Measurements from ENCODE around the gene TNNI3K.
A peak's percentile ranks its signal among the peaks of the same experiment; 100 is the strongest.

TNNI3K gene

DNA sequence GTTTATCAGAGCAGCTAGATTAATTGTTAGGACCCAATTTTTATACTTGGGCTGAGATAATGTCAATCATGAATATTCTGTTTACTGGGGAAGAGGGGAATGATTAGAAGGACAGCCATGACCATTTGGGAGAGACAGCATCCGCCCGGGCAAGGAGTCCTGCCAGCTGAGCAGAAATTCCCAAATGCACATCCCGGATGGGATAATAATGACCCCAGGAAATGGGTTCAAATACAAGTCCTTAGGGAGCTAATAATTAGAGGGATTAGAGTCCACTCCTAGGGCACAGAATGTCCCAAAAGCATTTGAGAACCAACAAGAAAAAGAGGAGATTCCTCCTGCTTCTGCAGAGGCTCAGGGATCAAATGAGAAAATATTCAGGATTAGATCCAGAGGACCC, 161.3 kb downstream of the TNNI3K start:
- no peak for DNase-seq

DNA sequence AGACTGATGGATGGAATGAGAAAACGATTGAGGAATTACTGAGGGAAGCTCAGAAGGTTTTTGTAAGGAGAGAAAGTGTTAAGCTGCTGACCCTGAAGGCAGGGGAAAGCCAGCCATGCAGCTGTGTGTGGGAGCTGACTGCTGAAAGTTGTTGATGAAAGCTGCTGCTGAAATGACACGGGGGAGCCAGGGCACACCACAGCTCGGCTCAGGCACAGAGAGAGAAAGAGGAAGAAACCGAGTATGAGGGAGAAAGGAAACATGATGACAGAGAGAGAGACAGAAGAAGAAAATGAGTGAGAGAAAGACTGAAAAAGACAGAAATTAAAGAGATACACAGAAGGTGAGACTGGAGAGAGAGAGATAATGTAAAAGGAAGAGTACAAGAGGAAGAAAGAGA, 161.7 kb downstream of the TNNI3K start:
- DNase-seq, result no peak

DNA sequence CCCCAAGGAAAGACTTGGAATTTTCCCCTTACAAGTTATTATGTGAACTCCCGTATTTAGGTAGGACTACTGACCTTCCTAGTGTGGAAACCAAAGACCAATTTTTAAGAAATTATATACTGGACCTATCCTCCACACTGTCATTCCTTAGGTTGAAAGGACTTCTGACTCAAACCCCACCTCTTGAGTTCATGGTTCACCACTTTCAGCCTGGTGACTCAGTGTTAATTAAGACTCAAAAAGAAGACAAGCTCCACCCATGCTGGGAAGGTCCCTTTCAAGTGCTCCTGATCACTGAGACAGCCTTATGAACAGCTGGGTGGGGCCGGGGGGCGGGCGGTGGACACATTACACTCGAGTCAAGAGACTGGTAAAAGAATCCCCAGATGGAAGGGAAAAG, 164.1 kb downstream of the TNNI3K start:
- DNase-seq, result no peak

DNA sequence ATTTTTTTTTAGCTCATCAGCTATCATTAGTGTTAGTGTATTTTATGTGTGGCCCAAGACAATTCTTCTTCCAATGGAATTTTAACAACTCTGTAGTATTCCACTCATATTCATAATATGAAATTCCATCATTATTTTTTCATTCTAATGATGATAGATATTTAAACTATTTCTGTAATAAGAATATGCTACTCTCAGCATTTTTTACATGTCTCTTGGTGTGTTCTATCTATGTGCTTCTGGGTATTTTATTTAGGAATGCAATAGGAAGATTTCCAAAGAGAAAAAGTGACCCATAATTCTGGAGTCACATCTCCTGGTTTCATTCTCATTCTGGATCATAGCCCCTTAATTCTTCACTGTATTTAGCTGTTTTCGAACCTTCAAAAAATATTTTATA, 167.7 kb downstream of the TNNI3K start:
- DNase-seq, result no peak

DNA sequence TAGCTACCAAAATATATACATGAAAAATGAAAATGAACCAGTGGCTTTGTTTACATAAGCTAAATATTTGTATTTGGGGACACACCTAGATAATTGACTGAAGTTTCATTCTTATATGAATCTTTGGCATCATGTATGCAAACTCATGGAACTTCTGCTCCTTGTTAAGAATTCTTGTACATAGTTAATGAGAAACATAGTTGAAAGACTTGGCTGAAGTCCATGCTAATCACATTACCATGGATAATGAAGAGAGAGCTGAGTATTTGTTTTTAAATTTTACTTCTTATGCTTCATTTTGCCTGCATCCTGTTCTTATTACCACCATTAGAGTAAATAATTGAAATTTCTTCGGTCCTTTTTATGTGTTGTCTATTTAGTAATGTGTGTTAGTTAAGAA, 168.4 kb downstream of the TNNI3K start:
- no peak for DNase-seq

DNA sequence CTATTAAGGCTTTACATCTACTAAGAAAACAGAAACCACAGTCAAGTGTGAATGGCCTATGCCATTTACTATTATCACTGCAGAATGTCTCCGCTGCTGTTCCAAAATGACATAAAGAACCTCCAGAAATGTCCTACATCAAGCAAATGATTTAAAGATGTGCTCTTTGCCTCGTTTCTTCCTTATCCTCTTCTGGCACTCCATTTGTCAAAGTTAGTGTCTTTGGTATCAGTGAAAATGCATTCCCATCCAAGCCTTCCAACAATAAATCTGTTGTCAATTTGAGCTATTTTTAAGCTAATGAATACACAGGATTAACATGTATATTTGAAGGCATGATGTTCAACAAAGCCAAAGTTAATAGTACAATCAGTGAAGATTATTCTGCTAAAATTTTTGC, 171.6 kb downstream of the TNNI3K start:
- DNase-seq, result no peak

DNA sequence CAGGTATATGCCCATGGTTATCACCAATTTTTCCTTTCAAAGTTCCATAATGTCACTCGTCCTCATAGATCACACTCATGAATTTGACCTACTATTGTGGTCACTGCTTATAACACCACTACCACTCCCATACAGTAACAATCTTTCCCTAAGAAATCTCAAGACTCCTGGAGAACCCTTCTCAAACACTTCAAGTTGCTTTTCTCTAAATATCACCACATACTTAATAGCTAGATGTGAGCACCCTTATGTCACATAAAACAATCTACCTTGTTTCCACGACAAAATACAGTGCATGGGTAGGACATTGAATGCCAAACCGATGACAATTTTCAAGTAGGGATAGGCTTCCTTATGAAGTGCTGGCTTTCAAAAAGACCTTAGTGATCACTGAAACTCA, 172.7 kb downstream of the TNNI3K start:
- DNase-seq, result no peak

DNA sequence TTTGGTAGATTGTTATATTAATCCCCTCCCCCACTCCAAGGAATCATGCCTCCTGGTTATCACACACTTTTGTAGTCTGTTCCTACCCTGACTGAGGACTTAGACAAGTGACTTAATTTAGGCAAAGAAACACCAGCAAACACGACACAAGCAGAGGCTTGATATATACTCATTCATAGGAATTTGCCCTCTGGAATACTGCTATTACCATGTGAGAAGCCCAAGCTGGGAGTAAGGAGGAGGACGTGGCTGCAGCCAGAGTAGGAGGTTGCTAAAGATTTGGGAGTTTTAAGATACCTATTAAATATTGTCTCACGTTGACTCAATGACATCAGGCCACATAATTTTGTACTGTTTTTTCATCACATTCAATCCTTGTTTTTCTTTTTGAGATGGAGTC, 177.1 kb downstream of the TNNI3K start:
- no peak for DNase-seq

DNA sequence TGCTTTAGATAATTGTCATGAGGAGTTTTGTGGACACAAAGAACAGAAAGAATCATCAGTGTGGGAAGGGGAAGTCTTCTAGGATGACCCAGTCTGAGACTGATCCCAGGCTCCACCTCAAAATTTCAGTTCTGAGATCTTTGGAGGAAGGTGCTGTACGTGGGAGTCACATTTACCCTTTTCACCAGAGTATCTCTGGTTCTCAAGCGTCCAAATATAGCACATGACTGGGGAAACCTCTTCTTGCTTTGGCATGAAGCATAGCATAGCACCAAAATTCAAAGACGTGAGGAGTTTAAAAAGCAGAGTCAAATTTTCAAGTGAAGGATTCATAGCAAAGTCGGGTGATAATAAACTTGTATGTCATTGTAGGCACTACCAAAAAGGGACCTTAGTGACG, 180.7 kb downstream of the TNNI3K start:
- DNase-seq, result no peak

DNA sequence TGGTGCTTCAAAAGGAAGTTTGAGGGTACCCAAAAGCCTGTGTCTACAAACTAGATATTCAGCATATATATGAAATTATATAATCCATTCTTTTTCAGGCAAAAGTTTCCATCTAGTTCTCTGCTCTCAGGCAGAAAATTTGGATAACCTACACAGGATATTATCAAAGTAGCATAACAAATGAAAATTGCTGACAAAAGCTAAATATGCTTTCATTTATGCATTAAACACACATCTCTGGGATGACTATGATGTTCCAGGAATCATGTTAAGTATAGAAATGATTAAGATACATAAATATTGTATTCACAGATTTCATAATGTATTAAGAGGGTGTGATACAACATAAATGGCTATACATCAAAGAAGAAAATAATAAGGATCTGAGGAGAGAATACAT, 184.4 kb downstream of the TNNI3K start:
- no peak for DNase-seq

DNA sequence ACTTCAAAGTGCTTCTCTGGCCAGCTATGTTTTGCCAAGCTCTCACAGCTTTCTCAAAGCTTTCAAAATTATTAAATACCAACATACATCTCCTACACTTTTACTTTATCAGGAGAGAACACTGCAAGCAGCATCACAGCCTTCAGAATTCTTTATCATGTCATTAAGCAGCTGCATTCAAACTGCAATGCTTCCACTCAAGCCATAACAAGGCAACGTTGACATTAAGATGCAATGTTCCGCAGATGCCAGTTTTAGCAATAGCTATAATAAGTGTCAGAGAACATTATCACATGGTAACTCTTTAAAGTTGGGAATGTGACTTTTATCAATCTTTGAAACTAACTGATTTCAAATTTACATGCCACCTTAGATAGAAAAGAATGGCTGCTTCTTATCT, 185.3 kb downstream of the TNNI3K start:
- no peak for DNase-seq

DNA sequence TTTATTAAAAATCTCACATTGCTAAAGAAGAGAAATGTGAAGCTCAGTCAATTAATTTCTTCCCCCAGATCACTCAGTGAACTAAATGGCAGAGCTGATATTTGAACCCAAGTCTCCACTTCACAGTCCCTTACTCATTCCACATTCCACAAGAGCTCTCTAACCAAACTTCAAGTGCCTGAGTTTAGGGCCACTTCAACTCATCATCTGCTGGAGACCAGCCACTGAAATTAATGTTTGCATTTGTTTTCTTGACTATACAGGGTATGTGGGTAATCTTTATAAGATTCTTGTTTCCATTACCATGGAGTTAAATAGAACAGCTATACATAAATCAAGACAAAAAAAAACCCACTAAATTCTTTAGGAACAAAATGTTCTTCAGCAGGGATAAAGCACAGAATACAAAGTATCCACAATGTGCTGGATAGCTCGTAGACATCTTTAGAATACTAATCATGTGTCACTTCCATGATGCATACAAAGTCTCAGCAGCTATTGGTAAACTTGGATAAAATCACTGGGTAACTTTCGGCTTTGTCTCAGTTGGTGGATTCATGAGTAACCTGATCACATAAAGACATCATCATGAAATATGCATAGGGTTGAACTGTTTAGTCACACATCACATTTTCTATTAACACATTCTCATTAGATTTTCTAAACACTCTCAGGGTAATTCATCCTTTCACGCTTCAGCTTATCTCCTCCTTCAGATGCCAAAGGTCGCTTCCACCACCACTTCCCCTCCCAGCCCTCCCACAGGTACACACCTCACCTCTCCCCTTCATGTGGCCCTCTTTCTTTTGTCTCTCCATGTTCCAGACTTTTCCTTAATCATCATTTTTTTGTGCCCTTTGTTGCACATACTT, 187.5 kb downstream of the TNNI3K start:
- peak in 1 of 2 experiments; percentile 20 for DNase-seq

DNA sequence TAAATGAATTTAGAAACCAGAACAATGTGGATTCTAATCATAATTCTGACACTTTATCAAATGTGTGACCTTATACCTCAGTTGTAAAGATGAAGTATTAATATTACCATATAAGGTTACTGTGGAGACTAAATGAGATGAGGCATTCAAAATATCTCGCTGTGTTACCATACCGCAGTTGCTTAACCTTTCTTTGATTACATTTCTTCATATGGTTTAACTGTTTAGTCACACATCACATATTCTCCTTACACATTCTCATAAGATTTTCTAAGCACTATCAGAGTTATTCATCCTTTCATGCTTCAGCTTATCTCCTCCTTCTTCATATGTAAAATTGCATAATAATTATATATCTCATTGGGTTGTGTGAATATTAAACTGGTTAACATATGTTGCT, 188.3 kb downstream of the TNNI3K start:
- DNase-seq, result peak in 1 of 2 experiments; percentile 0

DNA sequence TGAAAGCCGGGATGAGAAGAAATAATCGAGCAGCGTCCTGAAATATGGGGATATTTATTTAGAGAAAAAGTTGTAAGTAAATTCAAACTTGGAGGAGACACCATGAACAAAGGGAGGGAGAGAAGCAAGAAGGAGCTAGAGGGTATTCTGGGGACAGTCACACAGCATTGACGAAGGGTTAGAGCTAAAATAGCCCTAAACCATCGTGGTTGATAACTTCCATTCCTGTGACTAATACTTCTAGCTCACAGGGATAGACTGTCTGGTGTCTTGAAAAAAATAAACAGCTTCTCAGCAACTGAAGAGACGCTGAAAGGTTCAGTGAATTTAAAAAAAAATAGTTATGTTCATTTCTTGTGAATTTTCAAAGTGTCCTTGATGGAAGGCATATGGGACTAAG, 190.5 kb downstream of the TNNI3K start:
- no peak for DNase-seq

DNA sequence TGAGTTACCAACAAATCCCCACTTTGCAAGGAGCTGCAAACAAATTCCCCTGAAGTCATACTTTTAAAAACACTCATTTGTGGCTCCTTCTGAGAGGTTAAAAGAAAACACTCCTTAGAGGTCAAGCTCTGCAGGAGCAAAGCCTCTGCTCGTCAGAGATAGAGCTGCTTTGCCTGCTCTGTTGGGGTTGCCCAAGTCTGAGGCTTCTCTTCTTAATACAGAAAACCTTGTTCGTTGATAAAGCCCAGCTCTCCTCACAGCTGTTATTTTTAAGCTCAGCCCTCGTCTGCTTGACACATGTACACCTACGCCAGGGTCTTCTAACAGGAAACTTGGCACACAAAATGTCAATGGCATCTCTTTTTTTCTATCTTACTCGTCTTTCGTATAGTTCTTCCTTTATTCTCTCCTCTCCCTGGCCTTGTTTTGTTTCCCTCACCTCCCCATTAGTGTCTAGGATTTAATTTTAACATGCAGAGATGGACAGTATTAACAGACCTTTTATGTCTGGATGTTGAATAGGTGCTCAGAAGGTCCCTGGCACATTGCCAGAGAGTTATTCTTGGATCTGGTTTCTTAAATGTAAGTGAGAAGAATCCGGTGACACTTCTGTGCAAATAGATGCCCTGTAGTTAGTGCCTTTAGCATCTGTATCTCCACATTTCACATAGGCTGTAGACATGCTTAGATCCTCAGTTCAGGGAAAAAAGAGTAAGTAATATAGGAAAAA, 191.2 kb downstream of the TNNI3K start:
- DNase-seq, result peak; percentile 40 to 82

DNA sequence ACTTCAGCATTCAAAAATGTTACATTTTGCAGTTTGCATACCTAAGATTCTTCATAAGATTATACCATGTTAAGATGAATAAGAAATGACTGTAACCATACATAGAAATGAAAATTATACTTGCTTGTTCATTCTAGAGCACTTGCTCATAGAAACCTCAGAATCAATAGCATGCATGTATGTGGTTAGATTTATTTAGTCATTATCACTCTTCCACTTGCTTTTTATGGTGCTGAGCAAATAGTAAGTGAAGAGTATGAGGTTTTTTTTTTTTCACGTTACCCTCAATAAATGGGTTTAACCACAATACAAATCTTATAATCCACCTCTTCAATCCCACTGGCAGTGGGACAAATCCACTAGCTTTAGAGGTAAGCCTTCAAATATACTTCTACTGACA, 192.5 kb downstream of the TNNI3K start:
- DNase-seq, result no peak

DNA sequence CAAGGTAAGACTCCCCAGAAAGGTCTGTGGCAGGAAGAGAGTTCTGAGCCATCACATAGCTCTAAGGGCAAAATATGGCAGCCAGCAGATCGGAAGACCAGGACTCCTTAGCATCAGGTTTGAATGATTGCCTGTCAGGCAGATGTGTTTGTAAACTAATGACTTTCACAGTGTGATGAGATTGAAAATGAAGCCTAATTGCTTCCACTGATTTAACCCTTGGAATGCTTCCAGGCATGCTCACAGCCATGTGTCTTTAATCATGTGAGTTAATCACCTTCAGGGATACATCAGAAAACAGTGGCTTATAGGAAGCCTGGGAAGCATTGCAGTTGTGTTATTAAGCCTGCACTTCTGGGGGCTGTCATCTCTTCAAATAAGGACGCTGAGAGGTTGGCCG, 194.4 kb downstream of the TNNI3K start:
- DNase-seq, result peak in 1 of 2 experiments; percentile 21

DNA sequence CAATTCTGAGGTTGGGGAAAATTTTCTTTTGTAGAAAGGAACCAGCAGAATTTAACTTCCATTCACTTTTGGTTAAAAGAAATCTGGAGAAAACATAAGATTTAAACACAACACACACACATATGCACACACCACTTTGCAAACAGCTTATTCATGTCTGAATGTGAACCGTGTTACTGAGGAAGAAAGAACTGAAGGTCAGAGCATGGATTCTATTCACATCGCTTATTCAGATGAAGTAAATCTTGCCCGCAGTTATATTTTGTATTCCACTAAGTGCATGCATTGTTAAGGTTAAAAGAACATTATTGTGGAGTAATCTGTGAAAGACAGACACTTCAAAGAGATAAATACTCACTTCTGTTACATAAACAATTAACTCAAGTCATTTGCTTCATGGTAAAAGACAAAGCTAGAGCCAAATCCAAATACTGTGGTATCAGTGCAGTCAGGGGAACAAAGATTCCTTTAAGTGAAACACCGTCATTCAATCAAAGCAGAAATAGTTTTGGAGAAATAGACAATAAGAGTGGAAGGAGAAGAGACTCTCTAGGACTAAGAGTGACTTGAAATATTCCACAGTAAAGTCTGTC, 195.3 kb downstream of the TNNI3K start:
- no peak for DNase-seq

DNA sequence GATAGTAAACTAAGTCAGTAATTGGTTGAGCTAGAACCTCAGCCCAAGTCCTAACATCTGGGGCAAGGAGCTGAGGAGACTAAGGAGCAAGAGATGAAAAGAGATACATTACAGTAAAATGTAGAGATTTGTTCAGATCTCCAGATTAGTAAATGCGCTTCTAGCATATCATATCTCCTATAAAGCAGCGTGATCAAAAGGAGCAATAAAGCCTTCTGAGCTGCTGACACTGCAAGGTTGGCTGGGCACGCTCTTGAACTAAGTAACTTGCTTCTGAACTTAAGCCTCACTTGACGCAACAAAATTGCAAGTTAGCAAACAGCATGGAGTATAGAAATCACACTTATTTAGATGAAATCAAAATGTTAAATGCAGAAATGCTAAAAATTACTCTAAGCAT, 196.3 kb downstream of the TNNI3K start:
- DNase-seq, result no peak

DNA sequence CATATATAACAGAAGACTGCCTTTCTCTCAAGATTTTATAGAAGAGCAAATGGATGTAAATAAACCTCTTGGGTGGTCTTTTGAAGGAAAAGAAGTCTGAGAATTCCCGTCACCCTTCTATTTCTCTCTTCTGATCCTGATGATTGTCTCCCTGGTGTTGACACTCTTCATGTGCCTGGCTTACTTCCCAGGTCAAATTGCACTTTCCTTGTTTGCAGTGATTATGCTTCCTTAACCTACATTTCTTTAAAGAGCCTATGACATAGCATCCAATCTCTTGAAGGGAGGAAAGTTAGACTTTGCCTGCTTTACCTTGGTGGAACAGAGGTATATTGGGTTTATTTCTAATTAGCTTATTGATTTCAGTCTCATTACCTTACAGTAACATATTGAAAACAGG, 197.1 kb downstream of the TNNI3K start:
- no peak for DNase-seq

DNA sequence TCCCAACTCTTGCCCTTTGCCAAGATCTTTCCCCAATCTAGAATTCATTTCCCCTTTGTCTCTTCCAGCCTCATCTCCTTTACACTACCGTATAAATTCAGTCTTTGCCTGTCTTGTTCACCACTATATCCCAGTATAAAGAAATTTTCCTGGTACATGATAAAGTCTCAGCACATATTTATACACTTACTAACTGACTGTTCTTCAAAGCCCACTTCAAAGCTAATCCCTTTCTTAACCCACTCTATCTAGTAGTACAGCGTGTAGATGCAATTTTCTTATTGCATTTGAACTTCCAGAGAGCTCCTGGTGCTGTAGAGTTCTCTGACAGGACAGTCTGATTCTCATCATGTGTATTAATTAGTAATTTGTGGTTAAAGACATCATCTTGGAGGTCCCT, 199.1 kb downstream of the TNNI3K start:
- peak in 1 of 2 experiments; percentile 16 for DNase-seq

DNA sequence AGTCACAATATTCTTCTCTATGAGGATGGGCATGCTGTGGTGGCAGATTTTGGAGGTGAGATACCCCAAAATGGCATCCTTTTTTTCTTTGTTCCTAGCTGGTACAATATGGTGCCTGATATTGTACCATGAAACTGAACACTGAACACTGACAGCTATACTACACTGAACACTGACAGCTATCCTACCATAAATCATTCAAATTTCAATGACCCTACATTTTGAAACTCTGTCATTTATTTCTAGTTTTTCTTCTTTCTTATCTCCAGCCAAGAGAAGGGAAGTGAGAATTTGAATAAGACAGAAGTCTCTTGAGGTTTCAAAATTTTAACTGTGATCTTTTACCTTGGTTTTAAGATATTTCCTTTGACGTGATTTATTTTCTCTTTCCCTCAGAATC, 200.9 kb downstream of the TNNI3K start:
- no peak for DNase-seq

DNA sequence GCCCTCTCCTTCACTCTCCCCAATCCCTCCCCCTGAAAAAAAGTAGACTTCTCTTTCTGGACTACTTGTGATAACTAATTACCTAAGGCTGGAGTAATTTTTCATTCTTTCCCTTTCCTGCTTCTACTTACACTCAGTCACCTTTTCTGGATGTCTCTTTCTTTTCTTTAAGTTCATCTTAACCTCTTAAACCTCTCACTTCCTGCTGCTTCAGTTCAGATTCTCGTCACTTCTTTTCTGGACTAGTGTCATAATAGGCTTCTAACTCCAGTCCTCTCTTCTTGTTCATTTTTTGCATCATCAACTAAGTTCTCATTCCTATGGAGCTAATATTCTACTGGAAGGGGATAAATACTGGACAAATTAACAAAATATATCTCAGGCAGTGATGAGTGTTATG, 201.8 kb downstream of the TNNI3K start:
- DNase-seq, result no peak

DNA sequence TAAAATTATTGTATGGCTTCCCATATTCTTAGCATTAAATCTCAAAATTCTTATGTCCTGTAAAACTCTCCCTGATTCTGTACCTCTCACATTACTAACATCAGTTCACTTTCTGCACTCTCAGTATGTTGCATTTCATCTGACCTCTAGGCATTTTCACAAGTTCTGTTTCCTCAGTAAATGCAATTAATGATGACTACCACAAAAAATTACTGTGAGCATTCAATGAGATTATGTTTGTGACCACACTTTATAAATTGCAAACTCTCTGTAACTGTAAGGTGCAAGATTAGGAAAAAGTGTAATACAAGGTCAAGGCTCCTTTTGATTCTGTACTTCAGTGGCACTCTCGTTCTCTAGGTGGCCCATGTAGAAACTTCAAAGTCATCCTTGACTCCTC, 216.8 kb downstream of the TNNI3K start:
- no peak for DNase-seq
